GM21528 (cell line): ENCODE measurements around the gene INPP5J.
A peak's percentile ranks its signal among the peaks of the same experiment; 100 is the strongest.
"Not testable (repeated sequence)": the region's sequence is repeated elsewhere in the genome, so short reads cannot be mapped to it uniquely, and the experiment has no call there.

Experiments
- ATAC-seq: cut with Tn5 transposase; IDR thresholded peaks from one replicate; pipeline ENCODE4 v1.9.1; 2021; ENCODE audit warnings: mild to moderate bottlenecking, moderate library complexity; ENCODE audit not compliant: unreplicated experiment, low FRiP score

Gene INPP5J, protein sequence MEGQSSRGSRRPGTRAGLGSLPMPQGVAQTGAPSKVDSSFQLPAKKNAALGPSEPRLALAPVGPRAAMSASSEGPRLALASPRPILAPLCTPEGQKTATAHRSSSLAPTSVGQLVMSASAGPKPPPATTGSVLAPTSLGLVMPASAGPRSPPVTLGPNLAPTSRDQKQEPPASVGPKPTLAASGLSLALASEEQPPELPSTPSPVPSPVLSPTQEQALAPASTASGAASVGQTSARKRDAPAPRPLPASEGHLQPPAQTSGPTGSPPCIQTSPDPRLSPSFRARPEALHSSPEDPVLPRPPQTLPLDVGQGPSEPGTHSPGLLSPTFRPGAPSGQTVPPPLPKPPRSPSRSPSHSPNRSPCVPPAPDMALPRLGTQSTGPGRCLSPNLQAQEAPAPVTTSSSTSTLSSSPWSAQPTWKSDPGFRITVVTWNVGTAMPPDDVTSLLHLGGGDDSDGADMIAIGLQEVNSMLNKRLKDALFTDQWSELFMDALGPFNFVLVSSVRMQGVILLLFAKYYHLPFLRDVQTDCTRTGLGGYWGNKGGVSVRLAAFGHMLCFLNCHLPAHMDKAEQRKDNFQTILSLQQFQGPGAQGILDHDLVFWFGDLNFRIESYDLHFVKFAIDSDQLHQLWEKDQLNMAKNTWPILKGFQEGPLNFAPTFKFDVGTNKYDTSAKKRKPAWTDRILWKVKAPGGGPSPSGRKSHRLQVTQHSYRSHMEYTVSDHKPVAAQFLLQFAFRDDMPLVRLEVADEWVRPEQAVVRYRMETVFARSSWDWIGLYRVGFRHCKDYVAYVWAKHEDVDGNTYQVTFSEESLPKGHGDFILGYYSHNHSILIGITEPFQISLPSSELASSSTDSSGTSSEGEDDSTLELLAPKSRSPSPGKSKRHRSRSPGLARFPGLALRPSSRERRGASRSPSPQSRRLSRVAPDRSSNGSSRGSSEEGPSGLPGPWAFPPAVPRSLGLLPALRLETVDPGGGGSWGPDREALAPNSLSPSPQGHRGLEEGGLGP

DNA sequence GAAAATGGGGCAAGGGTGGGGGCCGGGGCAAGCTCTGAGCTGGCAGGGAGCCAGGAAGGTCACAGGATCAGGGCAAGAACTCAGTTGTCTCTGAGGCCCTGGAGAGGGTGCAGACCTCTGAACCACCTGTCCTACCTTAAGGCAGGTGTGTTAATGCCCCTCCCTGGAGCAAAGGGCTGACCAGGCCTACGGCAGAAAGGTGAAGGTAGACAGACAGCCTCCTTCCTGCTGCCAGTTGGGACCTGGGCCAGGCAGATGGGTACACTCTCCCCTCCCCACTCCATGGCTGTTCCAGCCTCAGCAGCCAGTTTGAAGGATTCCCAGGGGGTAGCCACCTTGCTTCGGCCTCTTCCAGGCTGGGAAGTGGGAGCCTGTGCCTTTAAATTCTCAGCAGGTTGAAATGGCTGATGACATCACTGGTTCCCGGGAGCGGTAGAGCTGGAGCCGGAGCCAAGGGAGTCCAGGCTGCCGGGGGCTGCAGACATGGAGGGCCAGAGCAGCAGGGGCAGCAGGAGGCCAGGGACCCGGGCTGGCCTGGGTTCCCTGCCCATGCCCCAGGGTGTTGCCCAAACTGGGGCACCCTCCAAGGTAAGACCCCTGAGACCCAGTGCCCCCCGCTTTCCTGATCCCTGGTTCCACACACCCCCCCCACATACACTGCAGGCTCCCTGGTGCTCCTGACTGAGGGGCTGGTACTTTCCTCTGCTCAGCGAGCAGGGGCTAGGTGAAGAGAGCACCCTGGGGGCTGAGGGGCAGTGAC lies at the start of gene INPP5J:
INPP5J (plus strand) TSS at position 435 of the 760 bp plus-strand sequence; CDS start at position 484, 49 bp downstream.
- ATAC-seq, result no peak

DNA sequence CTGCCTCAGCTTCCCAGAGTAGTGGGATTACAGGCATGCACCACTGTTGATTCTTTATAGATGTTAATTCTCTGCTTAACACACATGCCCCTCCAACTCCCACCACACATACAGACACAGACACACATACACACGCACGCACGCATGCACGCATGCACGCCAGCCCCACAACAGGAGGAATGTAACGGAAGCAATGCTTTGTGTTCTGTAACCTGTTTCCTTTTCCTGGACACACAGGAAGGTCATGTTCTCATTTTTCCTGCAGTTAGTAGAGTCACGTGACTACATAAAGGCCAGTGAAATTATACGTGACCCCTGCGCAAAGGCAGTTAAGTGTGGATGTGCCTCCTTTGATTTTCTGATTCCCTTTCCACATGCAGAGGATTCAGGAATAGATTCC lies 49.6 kb upstream of the INPP5J start:
- ATAC-seq, result not testable (repeated sequence)

DNA sequence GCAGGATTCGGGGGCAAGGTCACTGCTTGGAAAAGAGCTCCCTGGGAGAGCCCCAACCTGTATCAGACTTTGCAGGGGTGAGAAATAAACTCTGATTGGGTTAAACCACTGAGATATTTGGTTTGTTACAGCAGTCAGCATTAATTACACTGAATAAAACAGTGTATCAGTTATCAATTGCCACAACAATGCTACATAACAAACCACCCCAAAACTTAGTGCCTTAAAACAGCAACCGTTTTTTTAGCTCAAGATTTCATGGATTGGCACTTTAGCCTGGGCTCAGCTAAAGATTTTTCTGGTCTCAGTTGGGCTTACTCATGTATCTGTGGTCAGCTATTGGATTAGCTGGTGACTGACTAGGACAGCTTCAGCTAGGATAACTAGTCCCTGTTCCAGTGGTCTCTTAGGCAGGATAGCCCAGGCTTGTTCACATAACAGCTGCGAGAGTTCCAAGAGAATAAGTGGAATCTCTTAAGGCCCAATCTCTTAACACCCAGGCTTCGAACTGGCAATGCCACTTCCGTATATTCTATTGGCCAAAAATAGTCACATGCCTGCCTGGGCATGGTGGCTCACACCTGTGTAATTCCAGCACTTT lies 49.1 kb upstream of the INPP5J start:
- not testable (repeated sequence) for ATAC-seq

DNA sequence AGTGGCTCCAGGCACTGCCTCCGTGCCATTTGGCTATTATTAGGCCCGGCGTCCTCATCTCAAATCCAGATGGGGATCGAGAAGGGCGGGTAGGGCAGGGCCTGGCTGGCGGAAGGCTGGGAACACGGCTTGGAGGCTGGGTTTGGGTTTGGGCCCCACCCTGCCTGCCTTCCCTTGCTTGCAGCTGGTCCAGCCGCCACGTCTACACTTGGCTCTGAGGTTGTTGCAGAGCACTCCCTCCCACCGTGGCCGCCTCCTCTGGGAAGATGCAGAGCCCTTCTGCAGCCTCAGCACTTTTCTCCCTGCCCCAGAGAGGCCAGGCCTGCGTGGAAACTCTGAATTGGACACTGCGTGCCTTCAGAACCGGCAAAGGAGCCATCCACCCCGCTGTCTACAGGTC lies 46.8 kb upstream of the INPP5J start:
- ATAC-seq, result no peak

DNA sequence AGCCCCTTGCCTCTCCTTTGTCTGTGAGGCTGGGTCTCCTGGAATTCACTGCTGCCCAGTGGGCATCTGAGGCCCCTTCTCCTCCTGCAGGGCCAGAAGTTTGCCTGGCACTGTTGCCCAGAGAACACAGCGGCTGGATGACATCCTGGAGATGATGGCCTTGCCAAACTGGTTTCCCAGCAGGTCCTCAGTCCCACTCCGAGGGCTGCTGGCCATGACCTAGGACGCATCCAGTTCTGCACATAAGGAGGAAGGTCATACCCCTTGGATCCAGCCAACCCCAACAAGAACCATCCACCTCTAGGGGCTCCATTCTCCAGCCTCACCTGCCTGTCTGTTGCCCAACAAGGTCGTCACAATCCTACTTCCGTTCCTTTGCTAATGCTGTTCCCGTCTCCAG lies 45.1 kb upstream of the INPP5J start:
- ATAC-seq, result no peak

DNA sequence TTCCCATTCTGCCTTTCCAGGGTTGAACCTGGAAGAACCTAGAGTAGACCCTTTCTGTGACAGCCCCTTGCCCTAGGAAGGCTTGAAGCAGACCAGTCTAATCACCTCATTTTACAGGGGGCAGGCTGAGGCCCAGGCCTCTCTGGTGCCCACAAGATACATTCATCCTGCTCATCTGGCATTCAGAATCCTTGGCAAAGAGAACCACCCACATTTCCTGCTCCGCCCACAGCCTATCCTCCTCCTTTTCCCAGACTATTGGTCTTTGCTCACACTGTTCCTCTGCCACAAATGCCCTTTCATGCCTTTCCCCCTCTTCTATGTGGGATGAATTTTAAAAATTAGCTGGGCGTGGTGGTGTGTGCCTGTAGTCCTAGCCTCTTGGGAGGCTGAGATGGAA lies 44.4 kb upstream of the INPP5J start:
- ATAC-seq, result not testable (repeated sequence)

DNA sequence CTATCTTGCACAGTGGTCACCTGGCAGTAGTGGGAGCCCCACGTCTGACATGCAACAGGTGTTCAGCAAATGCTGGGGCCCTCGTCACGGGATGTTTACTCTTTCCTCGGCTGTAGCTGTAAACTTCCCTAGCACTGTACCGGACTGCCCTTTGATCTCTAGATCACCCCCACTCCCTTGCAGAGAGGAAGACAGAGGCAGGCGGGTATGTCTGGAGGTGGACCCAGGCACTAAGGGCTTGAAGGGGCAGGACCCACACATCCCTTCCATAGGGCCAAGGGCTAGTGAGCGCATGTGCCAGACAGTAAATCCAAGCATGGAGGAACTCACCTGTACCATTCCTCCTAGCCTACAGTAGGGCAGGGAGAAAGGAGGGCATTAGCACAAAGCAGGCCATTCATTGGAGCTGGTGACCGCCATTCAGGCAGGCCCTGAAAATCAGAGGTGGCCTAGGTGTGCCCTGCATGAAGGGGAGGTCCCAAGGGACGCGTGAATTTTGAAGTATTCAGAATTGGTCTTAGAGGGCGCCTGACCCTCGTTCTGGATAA lies 43.6 kb upstream of the INPP5J start:
- ATAC-seq, result no peak

DNA sequence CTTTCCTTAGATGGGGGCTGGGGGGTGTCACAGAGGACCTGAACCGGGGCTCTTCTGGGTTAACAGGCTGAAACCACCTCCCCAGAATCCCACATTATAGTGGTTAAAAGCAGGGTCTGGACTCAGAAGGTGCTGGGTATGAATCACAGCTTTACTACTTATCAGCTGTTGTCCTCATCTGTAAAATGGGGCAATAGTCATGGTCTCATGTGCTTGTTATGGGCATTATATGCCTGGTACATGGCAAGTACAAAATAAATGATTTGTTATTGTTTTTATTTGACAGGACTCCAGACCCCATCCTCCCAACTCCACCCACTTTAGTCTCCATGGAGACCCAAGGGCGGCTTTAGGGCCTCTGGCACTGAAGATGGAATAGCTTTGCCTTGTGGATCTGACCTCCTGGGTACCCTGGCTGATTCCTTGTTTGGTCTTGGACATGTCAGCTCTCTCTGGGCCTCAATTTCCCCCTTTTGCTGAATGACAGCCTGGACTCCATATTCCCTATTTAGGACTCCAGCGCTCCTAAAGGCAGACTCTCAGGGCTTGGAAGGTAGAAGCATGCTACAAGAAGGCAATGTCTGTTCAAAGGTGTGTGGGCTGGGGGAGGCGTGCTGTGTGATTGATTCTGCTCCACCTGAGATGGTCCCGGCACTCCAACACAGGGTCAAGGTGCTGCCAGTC lies 42.5 kb upstream of the INPP5J start:
- ATAC-seq, result no peak

DNA sequence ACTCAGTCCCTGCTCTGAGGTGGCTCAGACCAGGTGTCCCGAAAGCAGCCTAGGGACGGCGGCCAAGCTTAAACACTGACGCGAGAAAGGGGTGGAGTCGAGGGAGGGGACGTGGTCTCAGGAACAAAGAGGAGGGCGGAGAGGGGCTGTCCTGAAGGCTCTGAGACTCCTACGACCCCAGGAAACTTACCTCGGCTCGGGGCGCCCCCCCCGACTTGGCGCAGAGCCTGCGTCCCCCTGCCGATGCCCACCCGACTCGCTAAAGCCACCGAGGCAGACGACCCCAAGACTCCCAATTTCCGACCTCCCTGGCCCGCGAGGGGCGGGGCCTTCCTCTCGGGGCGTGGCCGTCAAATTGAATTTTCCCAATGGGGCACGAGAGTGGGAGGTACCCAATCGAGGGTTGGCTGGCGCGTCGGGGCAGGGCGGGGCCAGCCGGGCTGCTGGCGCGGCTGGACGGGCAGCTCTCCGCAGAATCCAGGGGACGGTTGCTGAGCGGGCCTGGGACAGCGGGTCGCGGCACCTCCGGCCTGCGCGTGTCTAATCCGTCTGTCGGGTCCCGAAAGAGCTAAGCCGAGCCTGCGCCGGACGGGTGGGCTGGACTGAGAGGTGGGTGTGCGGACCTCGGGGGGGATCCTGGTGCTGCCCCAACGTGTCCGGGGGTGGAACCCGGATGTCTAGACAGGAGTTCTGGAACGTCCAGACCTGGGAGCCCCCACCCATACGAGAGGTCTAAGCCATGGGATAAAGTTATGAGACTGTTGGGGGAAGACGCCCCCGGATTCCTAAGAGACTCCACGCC lies 41.7 kb upstream of the INPP5J start, which contains the start of gene SMTN:
SMTN (plus strand) TSS at position 471 of the 802 bp plus-strand sequence. CDS start 1,941 bp downstream, outside the sequence.
- peak; percentile 58 for ATAC-seq

DNA sequence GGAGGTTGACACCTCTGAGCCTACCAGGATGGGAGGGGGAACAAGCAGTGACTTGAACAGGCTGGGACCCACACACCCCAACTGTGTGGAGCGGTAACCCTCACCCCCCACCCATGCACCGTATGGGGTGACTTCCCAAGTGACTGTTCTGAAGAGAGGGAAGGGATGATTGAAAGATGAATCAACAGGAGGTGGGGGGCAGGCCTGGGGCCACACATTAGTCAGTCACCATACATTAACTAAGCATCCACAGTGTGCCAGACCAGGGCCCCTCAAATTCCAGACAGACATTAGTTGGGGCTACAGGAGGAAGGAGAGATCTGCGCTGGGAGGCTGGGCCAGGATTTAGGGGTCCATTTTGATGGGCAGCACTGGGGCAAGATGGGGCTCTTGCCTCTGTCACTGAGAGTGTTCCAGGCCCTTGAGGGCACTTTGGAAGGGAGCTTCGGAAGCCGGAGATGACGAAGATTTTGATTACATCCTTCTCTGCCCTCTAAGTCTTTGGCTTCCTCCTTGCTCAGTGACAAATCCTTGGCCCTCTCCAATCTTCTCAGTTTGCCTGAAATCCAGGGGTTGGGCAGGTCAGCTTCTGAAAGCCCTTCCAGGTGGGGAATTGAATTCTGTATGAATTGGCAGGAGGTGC lies 40.7 kb upstream of the INPP5J start:
- ATAC-seq, result no peak

DNA sequence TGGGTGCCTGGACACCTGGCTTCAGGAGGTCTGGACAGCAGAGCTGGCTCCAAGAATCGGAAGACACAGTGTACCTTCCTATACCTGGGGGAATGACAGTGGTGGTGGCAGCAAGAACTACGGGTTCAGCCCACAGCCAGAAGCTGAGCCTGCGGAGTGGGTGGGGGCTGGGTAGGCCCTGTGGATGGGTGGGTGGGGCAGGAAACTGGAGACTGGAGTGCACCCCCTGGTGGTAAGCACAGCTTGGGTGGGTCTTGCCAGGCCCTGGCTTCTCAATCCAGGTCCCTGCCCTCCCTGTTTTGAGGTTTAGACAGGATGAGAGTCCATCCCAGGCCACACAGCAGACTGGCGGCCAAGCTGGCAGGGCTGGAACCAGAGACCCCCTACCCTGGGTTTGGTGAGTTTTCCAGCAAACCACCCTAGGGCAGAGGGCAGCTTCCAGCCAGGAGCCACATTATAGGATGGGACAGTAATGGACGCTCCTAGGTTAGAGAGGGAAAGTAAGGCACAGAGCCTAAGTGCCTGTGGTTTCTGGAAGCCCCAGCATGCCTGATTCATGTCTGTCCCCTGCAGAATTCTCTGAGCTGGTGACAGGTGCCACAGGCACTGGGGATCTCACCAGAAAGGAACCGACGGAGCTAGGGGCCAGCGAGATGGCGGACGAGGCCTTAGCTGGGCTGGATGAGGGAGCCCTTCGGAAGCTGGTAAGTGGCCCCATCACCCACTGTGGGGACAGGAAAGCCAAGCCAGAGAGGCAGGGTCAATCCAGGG lies 40.0 kb upstream of the INPP5J start:
- ATAC-seq, result no peak

DNA sequence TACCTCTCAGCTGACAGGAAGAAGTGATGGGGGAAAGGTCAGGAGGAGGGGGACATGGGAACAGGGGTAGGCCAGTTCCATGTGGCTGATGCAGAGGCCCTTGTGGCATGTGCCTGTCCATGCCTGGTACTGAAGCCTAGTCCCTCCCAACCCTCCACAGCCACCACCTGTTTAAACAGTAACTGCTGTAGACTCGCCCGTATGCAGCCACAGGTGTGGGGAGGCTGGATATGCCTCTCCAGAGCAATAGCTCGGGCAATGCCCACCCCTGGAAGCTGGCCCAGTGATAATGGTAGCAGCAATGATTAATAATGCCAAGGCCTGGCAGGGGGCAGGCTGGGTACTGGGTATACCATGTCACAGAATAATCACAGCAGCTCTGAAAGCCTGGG lies 39.4 kb upstream of the INPP5J start:
- no peak for ATAC-seq

DNA sequence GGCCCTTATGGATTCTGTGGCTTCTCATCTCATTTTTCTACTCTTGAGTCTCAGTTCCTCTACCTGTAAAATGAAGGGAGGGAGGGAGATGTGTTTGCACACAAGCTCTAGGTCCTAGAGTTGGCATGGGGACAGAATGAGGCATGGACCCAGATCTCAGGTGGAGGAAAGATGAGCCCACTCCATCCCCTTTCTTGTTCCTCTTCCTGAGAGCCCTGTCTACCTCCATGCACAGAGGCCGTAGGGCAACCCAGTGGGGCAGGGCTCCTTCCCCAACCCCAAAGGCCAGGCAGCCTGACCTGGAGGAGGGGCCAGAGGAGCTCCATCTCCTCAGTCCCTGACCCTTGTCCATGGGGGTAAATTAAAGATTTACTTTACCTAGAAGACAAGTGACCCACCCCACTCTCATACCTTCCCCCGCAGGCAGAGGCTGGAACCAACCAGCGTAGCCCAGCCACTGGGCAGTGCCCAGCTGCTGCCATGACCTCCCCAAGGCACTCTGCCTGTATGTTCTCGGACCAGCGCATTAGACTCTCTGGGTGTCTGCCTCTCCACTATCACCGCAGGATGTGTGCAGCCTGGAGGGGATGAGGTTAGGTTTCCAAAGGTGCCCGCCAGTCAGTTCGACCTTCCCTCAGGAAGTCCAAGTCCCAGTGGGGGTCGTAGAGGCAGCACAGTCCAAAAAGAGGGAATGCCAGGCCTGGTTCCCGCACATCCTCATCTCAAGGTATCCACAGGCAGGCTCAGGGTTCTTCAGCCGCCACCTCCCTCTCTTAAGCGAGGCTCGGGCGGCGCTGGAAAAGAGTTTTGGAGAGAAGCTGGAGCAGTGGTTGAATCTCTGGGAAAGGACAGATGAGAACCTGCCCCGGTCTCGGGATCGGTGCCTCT lies 38.6 kb upstream of the INPP5J start:
- ATAC-seq, result peak; percentile 2

DNA sequence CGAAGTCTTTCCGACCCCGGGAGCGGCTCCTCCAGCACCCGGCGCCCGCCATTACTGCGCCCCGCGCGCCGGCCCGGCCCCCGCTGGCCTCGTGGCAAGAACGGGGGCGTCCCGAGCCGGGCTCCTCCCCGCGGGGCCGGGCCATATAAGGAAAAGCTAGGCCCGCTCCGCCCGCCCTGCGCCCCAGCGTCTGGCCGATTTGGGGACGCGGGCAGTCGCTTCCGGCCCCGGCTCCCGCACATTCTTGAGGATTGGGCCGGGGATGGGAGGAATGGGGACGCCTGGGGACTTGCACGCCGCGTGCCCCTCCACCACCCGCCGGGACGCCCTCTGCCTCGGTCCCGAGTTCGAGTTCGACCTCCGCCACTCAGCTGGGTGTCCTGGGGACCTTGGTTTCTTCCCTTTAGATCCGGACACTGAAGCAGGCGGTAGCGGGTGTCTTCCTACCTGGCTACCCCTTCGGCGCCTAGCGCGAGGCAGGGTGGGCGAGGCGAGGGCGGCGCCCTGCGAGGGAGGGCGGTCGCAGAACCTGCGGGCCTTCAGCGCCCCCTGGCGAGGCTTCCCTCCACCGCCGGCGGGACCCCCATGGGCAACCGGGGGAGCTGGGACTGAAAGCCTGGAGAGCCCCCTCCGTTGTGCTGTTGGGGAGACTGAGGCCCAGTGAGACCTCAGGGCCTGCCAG lies 37.8 kb upstream of the INPP5J start:
- peak; percentile 59 for ATAC-seq

DNA sequence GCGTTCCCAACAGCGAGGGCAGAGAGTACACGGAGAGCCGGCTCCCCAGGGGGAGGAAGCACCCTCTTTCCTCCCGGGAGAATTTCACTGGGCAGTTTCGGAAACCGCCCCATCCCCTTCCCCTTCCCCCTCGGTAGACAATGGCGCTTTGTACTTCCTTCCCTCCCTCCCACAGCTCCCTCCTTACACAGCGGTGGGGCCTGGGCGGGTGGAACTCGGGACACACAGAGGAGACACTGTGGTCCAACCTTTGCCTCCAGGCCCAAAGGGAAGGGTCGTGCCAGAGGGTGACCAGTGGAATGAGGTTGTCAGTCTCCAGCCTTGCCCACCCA lies 37.3 kb upstream of the INPP5J start:
- no peak for ATAC-seq

DNA sequence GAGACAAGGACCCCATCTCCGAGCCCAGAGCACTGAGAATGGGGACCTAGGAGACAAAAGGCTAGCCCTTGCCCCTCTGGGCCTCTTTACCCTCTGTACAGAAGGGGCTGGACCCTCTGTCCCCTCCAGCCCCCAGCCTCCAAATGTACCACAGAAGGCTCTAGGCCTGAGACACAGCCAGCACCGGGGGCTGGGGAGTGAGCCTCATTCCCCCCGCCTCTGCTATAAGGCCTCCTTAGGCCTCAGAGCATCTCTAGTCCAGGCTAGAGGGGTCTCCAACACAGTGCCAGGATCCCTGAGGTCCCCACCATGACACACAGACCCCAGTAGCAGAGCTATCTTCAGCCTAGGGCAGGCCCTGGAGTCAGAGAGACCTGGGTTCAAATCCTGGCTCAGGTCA lies 36.8 kb upstream of the INPP5J start:
- no peak for ATAC-seq
